B cell (primary cell): Measurements from ENCODE around the gene NR2E1.

Experiments
- EZH2 ChIP-seq: IDR thresholded peaks from 2 replicates; pipeline ENCODE4 v1.6.1; 2012; ENCODE audit warnings: borderline replicate concordance, low read depth, mild to moderate bottlenecking, moderate library complexity, low read length; ENCODE audit not compliant: insufficient read depth, poor library complexity, severe bottlenecking
- TF ChIP-seq, protein P1 (sequence below): fragments of 200-600 bp; IDR thresholded peaks from one replicate; pipeline ENCODE4 v1.8.0; 2022; ENCODE audit warnings: antibody characterized with exemption, mild to moderate bottlenecking

DNA sequence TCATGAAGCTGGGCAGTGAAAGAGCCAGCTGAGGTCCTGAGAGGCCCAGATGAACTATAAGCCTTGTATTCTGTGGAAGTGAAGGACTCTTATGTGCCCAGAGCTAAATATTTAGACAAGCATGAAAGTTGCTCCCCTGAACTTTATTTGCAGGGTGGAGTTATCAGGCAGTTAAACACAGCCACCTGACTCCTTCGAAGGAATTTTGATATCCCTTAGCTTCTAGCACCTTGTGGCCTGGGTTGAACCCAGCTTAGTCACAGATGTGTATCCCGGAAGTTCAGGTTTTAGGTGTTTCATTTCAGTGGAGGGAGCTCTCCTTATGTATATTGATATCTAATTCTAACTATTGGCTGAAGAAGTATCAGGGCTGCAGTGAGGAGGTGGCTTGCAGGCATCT is 20.4 kb downstream of the NR2E1 start:
- TF ChIP-seq, protein P1, sequence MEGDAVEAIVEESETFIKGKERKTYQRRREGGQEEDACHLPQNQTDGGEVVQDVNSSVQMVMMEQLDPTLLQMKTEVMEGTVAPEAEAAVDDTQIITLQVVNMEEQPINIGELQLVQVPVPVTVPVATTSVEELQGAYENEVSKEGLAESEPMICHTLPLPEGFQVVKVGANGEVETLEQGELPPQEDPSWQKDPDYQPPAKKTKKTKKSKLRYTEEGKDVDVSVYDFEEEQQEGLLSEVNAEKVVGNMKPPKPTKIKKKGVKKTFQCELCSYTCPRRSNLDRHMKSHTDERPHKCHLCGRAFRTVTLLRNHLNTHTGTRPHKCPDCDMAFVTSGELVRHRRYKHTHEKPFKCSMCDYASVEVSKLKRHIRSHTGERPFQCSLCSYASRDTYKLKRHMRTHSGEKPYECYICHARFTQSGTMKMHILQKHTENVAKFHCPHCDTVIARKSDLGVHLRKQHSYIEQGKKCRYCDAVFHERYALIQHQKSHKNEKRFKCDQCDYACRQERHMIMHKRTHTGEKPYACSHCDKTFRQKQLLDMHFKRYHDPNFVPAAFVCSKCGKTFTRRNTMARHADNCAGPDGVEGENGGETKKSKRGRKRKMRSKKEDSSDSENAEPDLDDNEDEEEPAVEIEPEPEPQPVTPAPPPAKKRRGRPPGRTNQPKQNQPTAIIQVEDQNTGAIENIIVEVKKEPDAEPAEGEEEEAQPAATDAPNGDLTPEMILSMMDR: no peak
- no peak for TF ChIP-seq EZH2
